Measurements from ENCODE around the gene POLR3B. TPM values are rescaled to one million over a fixed set of nuclear protein-coding genes. Genes with fewer than 3 reads are reported as not detected.
A peak's percentile ranks its signal among the peaks of the same experiment; 100 is the strongest.

Gene POLR3B
- total and polyA plus RNA-seq, 2 of the 13 experiments (the other 11 are each of a cell fraction or from before 2014, with no cell fraction given), result 4.8 to 13.1 TPM

- TF ChIP-seq AKNA (CRISPR knock-in tag; IDR thresholded peaks at IDR 0.05; ENCODE audit: borderline replicate concordance) (no peak), ONECUT2 (CRISPR knock-in tag; IDR thresholded peaks at IDR 0.05) (no peak), JUND (CRISPR knock-in tag; IDR thresholded peaks at IDR 0.05) (no peak), ZNF317 (CRISPR knock-in tag; IDR thresholded peaks at IDR 0.05) (no peak), NFE2 (CRISPR knock-in tag; IDR thresholded peaks at IDR 0.05) (no peak), REST (IDR thresholded peaks at IDR 0.05; ENCODE audit: borderline replicate concordance in 1 of 2, low read depth in 1 of 2, low read length in 2 of 2) (no peak), KAT2B (IDR thresholded peaks at IDR 0.05; ENCODE audit: borderline replicate concordance, low read depth, low read length) (no peak), IRF1 (CRISPR knock-in tag; IDR thresholded peaks at IDR 0.05; ENCODE audit: low read depth) (no peak), ZNF496 (CRISPR knock-in tag; IDR thresholded peaks at IDR 0.05; ENCODE audit: insufficient replicate concordance) (no peak), REL (CRISPR knock-in tag; conservative IDR thresholded peaks at IDR 0.05) (no peak), ZFX (CRISPR knock-in tag; IDR thresholded peaks at IDR 0.05; ENCODE audit: low read depth) (peak; percentile 60), SALL1 (CRISPR knock-in tag; IDR thresholded peaks at IDR 0.05) (0 out of 2 replicates have a peak, but pooled peaks have one; percentile 22), SOX6 (IDR thresholded peaks at IDR 0.05) (no peak), SOX6 (CRISPR knock-in tag; IDR thresholded peaks at IDR 0.05) (peak; percentile 11; the same call in 1 of the 2 replicates), PITX1 (CRISPR knock-in tag; IDR thresholded peaks at IDR 0.05) (0 out of 2 replicates have a peak, but pooled peaks have one; percentile 23), TFAP4 (IDR thresholded peaks at IDR 0.05; ENCODE audit: borderline replicate concordance, low read depth) (peak; percentile 67; the same call in 1 of the 2 replicates), THYN1 (CRISPR knock-in tag; IDR thresholded peaks at IDR 0.05; ENCODE audit: borderline replicate concordance, low read depth) (no peak), XRCC5 (optimal IDR thresholded peaks at IDR 0.05; ENCODE audit: low read length) (peak; percentile 40), ZNF513 (CRISPR knock-in tag; conservative IDR thresholded peaks at IDR 0.05) (no peak)
These were observed 11.8 kb upstream of the POLR3B start (continued) for GRCh38 chr12:106345746-106346145.
